Loucy (cell line): ENCODE measurements around the gene PRKCQ.
A peak's percentile ranks its signal among the peaks of the same experiment; 100 is the strongest.

Experiments used
- H2AFZ ChIP-seq: fragments of 200-600 bp; sonication (generic); 2 replicates; pipeline ENCODE4 v1.6.0; 2016; ENCODE audit warnings: antibody characterized with exemption, mild to moderate bottlenecking, low read length, moderate library complexity
- H3F3A ChIP-seq: fragments of 200-600 bp; 2 replicates; pipeline ENCODE4 v1.6.0; 2016; ENCODE audit warnings: antibody characterized with exemption, low read depth, mild to moderate bottlenecking
- H3K27me3 ChIP-seq: fragments of 200-600 bp; sonication (generic); 2 replicates; pipeline ENCODE4 v1.6.1; 2014; ENCODE audit warnings: low read length, mild to moderate bottlenecking; ENCODE audit not compliant: insufficient read depth, poor library complexity, severe bottlenecking
- H3K36me3 ChIP-seq: fragments of 200-600 bp; sonication (generic); 2 replicates; pipeline ENCODE4 v1.6.1; 2016; ENCODE audit warnings: low read length; ENCODE audit not compliant: insufficient read depth
- H3K4me1 ChIP-seq: fragments of 200-600 bp; sonication (generic); 2 replicates; pipeline ENCODE4 v1.5.1; 2014; ENCODE audit warnings: low read length, mild to moderate bottlenecking; ENCODE audit not compliant: insufficient read depth, poor library complexity, severe bottlenecking
- H3K4me2 ChIP-seq: fragments of 200-600 bp; sonication (generic); 2 replicates; pipeline ENCODE4 v1.6.0; 2014; ENCODE audit warnings: antibody characterized with exemption, low read length, low read depth, mild to moderate bottlenecking; ENCODE audit not compliant: poor library complexity, severe bottlenecking
- H3K4me3 ChIP-seq: fragments of 200-600 bp; sonication (generic); 2 replicates; pipeline ENCODE4 v1.5.1; 2014; ENCODE audit warnings: low read length, mild to moderate bottlenecking, mixed read lengths; ENCODE audit not compliant: poor library complexity, severe bottlenecking
- H3K79me2 ChIP-seq: fragments of 200-600 bp; sonication (generic); 2 replicates; pipeline ENCODE4 v1.6.1; 2014; ENCODE audit warnings: low read length; ENCODE audit not compliant: insufficient read depth
- H3K9ac ChIP-seq: fragments of 200-600 bp; sonication (generic); 2 replicates; pipeline ENCODE4 v1.6.0; 2014; ENCODE audit warnings: mild to moderate bottlenecking, low read depth, low read length, moderate library complexity; ENCODE audit not compliant: poor library complexity, severe bottlenecking
- H3K9me2 ChIP-seq: fragments of 200-600 bp; sonication (generic); replicated peaks from 2 replicates; pipeline ENCODE4 v1.6.1; 2016; ENCODE audit warnings: low read depth, low read length, mixed read lengths
- H3K9me3 ChIP-seq: fragments of 200-600 bp; sonication (generic); 2 replicates; pipeline ENCODE4 v1.6.1; 2014; ENCODE audit warnings: mild to moderate bottlenecking, antibody characterized with exemption, low read length, low read depth; ENCODE audit not compliant: insufficient read depth
- H4K20me1 ChIP-seq: fragments of 200-600 bp; sonication (generic); 2 replicates; pipeline ENCODE4 v1.6.0; 2014; ENCODE audit warnings: antibody characterized with exemption, low read length, mild to moderate bottlenecking; ENCODE audit not compliant: insufficient read depth, poor library complexity, severe bottlenecking
- EZH2phosphoT487 ChIP-seq: fragments of 200-600 bp; IDR thresholded peaks from 2 replicates; pipeline ENCODE4 v1.6.1; 2018; ENCODE audit warnings: antibody characterized with exemption, mild to moderate bottlenecking, moderate library complexity, borderline replicate concordance
- TF ChIP-seq, protein P1 (sequence below): fragments of 200-600 bp; sonication (generic); conservative IDR thresholded peaks from 2 replicates; pipeline ENCODE4 v1.5.1; 2014; ENCODE audit warnings: mild to moderate bottlenecking, antibody characterized with exemption, low read length

The PRKCQ gene

DNA sequence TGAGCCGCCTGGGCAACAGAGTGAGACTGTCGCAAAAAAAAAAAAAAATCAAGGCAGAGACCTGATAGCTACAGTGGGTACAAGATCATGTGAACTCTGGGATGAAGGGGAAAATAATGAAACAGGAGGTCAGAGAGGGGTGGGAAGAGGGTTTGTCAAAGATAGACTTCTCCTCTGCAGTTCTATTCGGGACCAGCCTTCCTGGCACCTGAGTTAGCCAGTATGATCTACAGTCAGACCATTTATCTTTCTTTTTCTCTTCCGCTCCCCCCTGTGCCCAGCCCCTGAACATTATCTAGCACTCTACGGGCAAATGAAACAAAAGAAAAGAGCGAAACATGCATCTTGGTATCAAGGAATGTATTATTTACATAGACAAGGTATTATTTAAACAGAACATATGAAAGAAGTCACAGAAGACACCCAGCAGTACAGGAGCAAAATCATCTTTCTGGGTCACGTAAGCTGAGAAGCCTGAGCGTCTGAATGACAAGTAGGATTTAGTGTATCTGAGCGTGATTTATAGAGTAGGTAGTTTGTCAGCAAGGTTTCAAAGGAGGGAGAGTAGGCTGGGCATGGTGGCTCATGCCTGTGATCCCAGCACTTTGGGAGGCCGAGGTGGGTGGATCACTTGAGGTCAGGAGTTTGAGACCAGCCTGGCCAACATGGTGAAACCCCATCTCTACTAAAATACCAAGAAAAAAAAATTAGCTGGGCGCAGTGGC is 109.0 kb downstream of the PRKCQ start:
- Histone ChIP-seq H3K27me3 (no peaks in the 10 kb centered on the region), H3K4me3 (no peak overlapping the region), H3K9me3 (no peaks in the 10 kb centered on the region), H3K4me1 (peaks cover 49% of the 10 kb centered on the region), H3K4me2 (no peak overlapping the region), H3K9ac (peak overlapping the region; percentile 4), H3F3A (peaks cover 22% of the 10 kb centered on the region), H3K36me3 (peaks cover 58% of the 10 kb centered on the region), H3K79me2 (peaks cover 18% of the 10 kb centered on the region), H2AFZ (no peak overlapping the region), H4K20me1 (no peaks in the 10 kb centered on the region), H3K9me2 (no peaks in the 10 kb centered on the region)
- TF ChIP-seq, protein P1, sequence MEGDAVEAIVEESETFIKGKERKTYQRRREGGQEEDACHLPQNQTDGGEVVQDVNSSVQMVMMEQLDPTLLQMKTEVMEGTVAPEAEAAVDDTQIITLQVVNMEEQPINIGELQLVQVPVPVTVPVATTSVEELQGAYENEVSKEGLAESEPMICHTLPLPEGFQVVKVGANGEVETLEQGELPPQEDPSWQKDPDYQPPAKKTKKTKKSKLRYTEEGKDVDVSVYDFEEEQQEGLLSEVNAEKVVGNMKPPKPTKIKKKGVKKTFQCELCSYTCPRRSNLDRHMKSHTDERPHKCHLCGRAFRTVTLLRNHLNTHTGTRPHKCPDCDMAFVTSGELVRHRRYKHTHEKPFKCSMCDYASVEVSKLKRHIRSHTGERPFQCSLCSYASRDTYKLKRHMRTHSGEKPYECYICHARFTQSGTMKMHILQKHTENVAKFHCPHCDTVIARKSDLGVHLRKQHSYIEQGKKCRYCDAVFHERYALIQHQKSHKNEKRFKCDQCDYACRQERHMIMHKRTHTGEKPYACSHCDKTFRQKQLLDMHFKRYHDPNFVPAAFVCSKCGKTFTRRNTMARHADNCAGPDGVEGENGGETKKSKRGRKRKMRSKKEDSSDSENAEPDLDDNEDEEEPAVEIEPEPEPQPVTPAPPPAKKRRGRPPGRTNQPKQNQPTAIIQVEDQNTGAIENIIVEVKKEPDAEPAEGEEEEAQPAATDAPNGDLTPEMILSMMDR: no peak
- no peak for TF ChIP-seq EZH2phosphoT487

DNA sequence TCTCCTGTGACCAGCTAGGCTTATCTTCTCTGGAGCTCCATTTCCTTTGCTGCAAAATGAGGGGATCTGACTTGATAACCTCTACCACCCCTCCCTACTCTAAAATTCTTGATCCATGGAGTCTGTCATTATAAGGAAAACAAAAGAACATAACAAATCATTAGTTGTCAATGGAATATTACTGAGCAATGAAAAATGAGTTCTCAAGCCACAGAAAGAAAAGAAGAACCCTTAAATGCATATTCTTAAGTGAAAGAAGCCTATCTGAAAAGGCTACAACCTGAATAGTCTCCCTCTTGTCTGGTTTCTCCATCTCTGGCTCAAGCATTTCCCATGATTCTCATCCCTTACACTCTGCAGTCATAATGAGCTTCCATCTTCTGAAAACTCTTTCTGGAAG is 110.4 kb downstream of the PRKCQ start:
- H3K27me3 ChIP-seq: no peaks in the 10 kb centered on the region
- H3K9me3 ChIP-seq: no peaks in the 10 kb centered on the region
- no peaks in the 10 kb centered on the region for H3K9me2 ChIP-seq
- H3K79me2 ChIP-seq: peaks cover 6% of the 10 kb centered on the region; the same call in 1 of the 2 replicates
- no peak overlapping the region for H3K9ac ChIP-seq
- no peaks in the 10 kb centered on the region for H4K20me1 ChIP-seq
- peaks cover 35% of the 10 kb centered on the region for H3K4me1 ChIP-seq
- TF ChIP-seq, protein P1: no peak
- no peak for TF ChIP-seq EZH2phosphoT487
- H3F3A ChIP-seq: peaks cover 16% of the 10 kb centered on the region
- no peak overlapping the region for H3K4me3 ChIP-seq
- H3K36me3 ChIP-seq: peaks cover 67% of the 10 kb centered on the region
- no peak overlapping the region for H2AFZ ChIP-seq
- no peak overlapping the region for H3K4me2 ChIP-seq

DNA sequence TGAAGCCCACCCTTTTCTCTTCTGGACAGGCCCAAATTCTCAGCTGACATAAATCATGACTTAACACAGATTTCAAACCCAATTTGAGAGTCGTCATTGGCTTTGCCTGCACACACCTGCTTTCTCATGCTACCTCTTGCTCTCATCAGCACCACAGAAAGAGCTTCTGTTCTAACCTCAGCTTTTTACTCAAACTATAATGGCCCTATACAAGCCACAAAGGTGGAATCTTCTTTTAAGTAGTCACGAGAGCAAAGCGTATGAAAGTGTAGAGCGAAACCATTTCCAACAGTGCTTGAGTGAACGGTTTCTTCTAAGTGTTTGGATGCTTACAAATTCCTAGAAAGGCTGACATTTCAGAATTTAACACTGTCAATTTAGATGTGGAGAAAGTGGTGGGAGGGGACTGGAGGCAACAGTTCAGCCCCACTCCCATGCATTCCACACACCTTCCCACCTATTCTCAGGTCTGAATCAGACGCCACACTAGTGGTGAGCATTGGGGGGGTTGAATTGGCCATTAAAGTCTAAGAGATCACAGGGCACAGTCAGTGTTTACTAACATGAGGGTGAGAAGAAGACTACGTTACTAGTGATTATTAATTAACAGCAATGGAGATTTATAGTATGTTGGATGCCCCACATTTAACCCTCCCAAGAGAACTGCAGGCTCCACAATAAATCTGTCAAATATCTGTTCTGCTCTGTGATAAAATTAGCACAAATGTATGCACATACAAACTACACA is 114.0 kb downstream of the PRKCQ start:
- Histone ChIP-seq H3K9me3 (no peaks in the 10 kb centered on the region), H3K9me2 (no peaks in the 10 kb centered on the region), H3K36me3 (peaks cover 92% of the 10 kb centered on the region), H3F3A (no peaks in the 10 kb centered on the region), H3K4me2 (no peak overlapping the region), H3K4me1 (peaks cover 3% of the 10 kb centered on the region), H2AFZ (no peak overlapping the region), H3K9ac (no peak overlapping the region), H4K20me1 (no peaks in the 10 kb centered on the region), H3K79me2 (peaks cover 6% of the 10 kb centered on the region; the same call in 1 of the 2 replicates), H3K4me3 (no peak overlapping the region), H3K27me3 (no peaks in the 10 kb centered on the region)
- no peak for TF ChIP-seq EZH2phosphoT487
